K562 (cell line): ENCODE data around the gene BOLA3. TPM values are rescaled to one million over a fixed set of nuclear protein-coding genes. Genes with fewer than 3 reads are reported as not detected.

ENCODE experiments used
- MCM3 ChIP-seq: fragments of 450-650 bp; IDR thresholded peaks from 2 replicates; pipeline ENCODE4 v1.6.1; 2016
- MYNN ChIP-seq, 2 experiments: sonication (generic); formaldehyde crosslinking in 1 of 2; IDR thresholded peaks; 2 replicates each; pipeline versions ENCODE4 v1.5.0 to v1.6.1; 2016 to 2020; ENCODE audit warnings: antibody characterized with exemption in 1 of 2, missing genetic modification reagents in 1 of 2
- NFIC ChIP-seq: fragments of 450-650 bp; IDR thresholded peaks from 2 replicates; pipeline ENCODE4 v1.6.1; 2017; ENCODE audit warnings: mild to moderate bottlenecking, inconsistent platforms
- STAG1 ChIP-seq: sonication (generic); formaldehyde crosslinking; IDR thresholded peaks from 2 replicates; pipeline ENCODE4 v1.5.0; 2020; ENCODE audit warnings: missing genetic modification reagents, borderline replicate concordance
- ZNF124 ChIP-seq: sonication (generic); formaldehyde crosslinking; IDR thresholded peaks from 2 replicates; pipeline ENCODE4 v1.8.1; 2022; ENCODE audit warnings: missing genetic modification reagents
- ZNF436 ChIP-seq: fragments of 250-450, 450-650 bp; sonication (Bioruptor Pico); formaldehyde crosslinking; IDR thresholded peaks from 2 replicates; pipeline ENCODE4 v1.7.0; 2020; ENCODE audit warnings: mild to moderate bottlenecking
- ZNF668 ChIP-seq: fragments of 250-450 bp; sonication (Bioruptor Pico); IDR thresholded peaks from 2 replicates; pipeline ENCODE4 v1.8.0; 2022; ENCODE audit warnings: mild to moderate bottlenecking, inconsistent platforms
- ZNF699 ChIP-seq: fragments of 250-450 bp; sonication (Bioruptor Pico); IDR thresholded peaks from 2 replicates; pipeline ENCODE4 v1.8.0; 2021; ENCODE audit warnings: mild to moderate bottlenecking, moderate library complexity; ENCODE audit not compliant: insufficient replicate concordance
- polyA plus RNA-seq, 8 experiments: library from polyadenylated mRNA; depleted of rRNA in 4 of 8; stranded (reverse) in 5 of 8; unstranded in 3 of 8; fragments of >200 nt; fragmentation: Nextera tagmentation in 2 of 8; fragmentation: Illumina TruSeq in 1 of 8; extraction: Ambion mirVana in 2 of 8; extraction: Trizol in 1 of 8; gene quantifications; 2 replicates each; pipeline versions ENCODE4 v1.2.1 to v1.2.3, GENCODE V29; 2011 to 2014; ENCODE audit warnings: inconsistent platforms in 1 of 8, missing spikeins in 1 of 8
- total RNA-seq, 7 experiments: library from RNA; depleted of rRNA in 6 of 7; stranded (reverse); fragments of >200 nt in 6 of 7; fragmentation: Illumina TruSeq in 2 of 7; extraction: Trizol in 2 of 7; gene quantifications; 2 replicates each; pipeline versions ENCODE4 v1.2.1 to v1.2.3, GENCODE V29; 2011 to 2021; ENCODE audit warnings: low replicate concordance in 1 of 7
- TF ChIP-seq, protein P1 (sequence below): fragments of 250-450 bp; sonication (Bioruptor Pico); IDR thresholded peaks from 2 replicates; pipeline ENCODE4 v1.4.0; 2020
- TF ChIP-seq, protein P2 (sequence below): fragments of 250-450 bp; sonication (Bioruptor Pico); IDR thresholded peaks from 2 replicates; pipeline ENCODE4 v1.4.0; 2020; ENCODE audit warnings: mild to moderate bottlenecking, moderate library complexity, borderline replicate concordance
- TF ChIP-seq, protein P3 (sequence below): fragments of 250-450 bp; sonication (Bioruptor Pico); IDR thresholded peaks from 2 replicates; pipeline ENCODE4 v1.8.0; 2021; ENCODE audit warnings: borderline replicate concordance, mild to moderate bottlenecking, moderate library complexity; ENCODE audit not compliant: poor library complexity, severe bottlenecking
- TF ChIP-seq, protein P4 (sequence below): fragments of 250-450 bp; sonication (Bioruptor Pico); IDR thresholded peaks from 2 replicates; pipeline ENCODE4 v1.4.0; 2020; ENCODE audit warnings: borderline replicate concordance
- TF ChIP-seq, protein P5 (sequence below): fragments of 450-650 bp; IDR thresholded peaks from 2 replicates; pipeline ENCODE4 v1.6.1; 2016; ENCODE audit warnings: borderline replicate concordance

Gene BOLA3
- total and polyA plus RNA-seq, 9 of the 15 experiments (the other 6 are each of a cell fraction or from before 2014, with no cell fraction given), result 149 to 619 (median 255) TPM

DNA sequence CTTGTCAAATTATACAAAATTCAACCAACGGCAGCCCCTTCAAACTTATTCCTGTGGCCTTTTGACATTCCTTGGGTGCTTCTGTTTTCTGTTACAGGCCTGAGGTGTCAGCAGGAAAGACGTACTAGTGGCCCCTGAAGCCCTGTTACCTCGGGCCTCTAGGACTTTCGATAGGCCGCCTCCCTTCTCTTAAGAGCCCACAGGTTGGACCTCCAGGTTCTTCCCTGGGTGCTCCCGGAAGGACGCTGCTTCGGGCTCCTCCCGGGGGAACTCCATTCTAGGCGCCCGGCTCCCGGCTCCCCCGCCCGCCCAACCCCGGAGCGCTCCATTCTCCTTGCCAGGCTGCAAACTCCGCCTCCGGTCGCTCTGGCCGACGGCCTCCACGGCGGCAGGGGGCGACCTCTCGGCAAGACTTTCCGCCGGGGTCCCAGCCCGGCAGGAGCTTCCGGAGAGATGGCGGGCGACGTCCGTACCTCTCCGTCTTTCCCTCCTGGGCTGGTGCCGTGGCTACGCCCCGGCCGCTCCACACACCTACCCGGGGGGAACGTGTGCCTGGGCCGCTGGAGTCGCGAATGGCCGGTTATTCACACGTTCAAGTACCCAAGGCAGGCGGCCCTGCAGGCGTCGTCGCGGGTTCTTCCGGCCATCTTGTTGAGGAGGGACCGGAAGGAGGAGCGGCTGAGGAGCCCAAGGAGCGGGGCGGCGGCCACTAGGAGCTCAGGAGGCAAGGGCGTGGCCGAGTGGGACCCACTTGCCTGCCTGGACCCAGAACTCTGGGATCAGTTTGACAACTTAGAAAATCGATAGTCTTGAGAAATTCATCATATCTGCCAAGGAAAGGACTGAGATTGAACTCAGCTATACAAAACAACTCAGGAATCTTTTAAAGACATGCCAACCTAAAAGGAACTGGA is 27.5 kb downstream of the BOLA3 start (continued):
- TF ChIP-seq, protein P1, sequence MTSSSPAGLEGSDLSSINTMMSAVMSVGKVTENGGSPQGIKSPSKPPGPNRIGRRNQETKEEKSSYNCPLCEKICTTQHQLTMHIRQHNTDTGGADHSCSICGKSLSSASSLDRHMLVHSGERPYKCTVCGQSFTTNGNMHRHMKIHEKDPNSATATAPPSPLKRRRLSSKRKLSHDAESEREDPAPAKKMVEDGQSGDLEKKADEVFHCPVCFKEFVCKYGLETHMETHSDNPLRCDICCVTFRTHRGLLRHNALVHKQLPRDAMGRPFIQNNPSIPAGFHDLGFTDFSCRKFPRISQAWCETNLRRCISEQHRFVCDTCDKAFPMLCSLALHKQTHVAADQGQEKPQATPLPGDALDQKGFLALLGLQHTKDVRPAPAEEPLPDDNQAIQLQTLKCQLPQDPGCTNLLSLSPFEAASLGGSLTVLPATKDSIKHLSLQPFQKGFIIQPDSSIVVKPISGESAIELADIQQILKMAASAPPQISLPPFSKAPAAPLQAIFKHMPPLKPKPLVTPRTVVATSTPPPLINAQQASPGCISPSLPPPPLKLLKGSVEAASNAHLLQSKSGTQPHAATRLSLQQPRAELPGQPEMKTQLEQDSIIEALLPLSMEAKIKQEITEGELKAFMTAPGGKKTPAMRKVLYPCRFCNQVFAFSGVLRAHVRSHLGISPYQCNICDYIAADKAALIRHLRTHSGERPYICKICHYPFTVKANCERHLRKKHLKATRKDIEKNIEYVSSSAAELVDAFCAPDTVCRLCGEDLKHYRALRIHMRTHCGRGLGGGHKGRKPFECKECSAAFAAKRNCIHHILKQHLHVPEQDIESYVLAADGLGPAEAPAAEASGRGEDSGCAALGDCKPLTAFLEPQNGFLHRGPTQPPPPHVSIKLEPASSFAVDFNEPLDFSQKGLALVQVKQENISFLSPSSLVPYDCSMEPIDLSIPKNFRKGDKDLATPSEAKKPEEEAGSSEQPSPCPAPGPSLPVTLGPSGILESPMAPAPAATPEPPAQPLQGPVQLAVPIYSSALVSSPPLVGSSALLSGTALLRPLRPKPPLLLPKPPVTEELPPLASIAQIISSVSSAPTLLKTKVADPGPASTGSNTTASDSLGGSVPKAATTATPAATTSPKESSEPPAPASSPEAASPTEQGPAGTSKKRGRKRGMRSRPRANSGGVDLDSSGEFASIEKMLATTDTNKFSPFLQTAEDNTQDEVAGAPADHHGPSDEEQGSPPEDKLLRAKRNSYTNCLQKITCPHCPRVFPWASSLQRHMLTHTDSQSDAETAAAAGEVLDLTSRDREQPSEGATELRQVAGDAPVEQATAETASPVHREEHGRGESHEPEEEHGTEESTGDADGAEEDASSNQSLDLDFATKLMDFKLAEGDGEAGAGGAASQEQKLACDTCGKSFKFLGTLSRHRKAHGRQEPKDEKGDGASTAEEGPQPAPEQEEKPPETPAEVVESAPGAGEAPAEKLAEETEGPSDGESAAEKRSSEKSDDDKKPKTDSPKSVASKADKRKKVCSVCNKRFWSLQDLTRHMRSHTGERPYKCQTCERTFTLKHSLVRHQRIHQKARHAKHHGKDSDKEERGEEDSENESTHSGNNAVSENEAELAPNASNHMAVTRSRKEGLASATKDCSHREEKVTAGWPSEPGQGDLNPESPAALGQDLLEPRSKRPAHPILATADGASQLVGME, result peak; percentile 89
- TF ChIP-seq, protein P2, sequence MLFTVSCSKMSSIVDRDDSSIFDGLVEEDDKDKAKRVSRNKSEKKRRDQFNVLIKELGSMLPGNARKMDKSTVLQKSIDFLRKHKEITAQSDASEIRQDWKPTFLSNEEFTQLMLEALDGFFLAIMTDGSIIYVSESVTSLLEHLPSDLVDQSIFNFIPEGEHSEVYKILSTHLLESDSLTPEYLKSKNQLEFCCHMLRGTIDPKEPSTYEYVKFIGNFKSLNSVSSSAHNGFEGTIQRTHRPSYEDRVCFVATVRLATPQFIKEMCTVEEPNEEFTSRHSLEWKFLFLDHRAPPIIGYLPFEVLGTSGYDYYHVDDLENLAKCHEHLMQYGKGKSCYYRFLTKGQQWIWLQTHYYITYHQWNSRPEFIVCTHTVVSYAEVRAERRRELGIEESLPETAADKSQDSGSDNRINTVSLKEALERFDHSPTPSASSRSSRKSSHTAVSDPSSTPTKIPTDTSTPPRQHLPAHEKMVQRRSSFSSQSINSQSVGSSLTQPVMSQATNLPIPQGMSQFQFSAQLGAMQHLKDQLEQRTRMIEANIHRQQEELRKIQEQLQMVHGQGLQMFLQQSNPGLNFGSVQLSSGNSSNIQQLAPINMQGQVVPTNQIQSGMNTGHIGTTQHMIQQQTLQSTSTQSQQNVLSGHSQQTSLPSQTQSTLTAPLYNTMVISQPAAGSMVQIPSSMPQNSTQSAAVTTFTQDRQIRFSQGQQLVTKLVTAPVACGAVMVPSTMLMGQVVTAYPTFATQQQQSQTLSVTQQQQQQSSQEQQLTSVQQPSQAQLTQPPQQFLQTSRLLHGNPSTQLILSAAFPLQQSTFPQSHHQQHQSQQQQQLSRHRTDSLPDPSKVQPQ (CRISPR knock-in tag), result peak; percentile 67; the same call in 1 of the 2 replicates
- TF ChIP-seq MYNN (IDR thresholded peaks at IDR 0.05), result no peak
- TF ChIP-seq MYNN (CRISPR knock-in tag; IDR thresholded peaks at IDR 0.05), result no peak
- TF ChIP-seq, protein P3, sequence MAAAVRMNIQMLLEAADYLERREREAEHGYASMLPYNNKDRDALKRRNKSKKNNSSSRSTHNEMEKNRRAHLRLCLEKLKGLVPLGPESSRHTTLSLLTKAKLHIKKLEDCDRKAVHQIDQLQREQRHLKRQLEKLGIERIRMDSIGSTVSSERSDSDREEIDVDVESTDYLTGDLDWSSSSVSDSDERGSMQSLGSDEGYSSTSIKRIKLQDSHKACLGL (CRISPR knock-in tag), result no peak
- no peak for TF ChIP-seq STAG1
- TF ChIP-seq, protein P4, sequence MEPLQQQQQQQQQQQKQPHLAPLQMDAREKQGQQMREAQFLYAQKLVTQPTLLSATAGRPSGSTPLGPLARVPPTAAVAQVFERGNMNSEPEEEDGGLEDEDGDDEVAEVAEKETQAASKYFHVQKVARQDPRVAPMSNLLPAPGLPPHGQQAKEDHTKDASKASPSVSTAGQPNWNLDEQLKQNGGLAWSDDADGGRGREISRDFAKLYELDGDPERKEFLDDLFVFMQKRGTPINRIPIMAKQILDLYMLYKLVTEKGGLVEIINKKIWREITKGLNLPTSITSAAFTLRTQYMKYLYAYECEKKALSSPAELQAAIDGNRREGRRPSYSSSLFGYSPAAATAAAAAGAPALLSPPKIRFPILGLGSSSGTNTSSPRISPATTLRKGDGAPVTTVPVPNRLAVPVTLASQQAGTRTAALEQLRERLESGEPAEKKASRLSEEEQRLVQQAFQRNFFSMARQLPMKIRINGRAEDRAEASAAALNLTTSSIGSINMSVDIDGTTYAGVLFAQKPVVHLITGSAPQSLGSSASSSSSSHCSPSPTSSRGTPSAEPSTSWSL (CRISPR knock-in tag), result 0 out of 2 replicates have a peak, but pooled peaks have one; percentile 49
- TF ChIP-seq NFIC, result peak; percentile 40; the same call in 1 of the 2 replicates
- no peak for TF ChIP-seq MCM3
- TF ChIP-seq, protein P5, sequence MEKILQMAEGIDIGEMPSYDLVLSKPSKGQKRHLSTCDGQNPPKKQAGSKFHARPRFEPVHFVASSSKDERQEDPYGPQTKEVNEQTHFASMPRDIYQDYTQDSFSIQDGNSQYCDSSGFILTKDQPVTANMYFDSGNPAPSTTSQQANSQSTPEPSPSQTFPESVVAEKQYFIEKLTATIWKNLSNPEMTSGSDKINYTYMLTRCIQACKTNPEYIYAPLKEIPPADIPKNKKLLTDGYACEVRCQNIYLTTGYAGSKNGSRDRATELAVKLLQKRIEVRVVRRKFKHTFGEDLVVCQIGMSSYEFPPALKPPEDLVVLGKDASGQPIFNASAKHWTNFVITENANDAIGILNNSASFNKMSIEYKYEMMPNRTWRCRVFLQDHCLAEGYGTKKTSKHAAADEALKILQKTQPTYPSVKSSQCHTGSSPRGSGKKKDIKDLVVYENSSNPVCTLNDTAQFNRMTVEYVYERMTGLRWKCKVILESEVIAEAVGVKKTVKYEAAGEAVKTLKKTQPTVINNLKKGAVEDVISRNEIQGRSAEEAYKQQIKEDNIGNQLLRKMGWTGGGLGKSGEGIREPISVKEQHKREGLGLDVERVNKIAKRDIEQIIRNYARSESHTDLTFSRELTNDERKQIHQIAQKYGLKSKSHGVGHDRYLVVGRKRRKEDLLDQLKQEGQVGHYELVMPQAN, result 0 out of 2 replicates have a peak, but pooled peaks have one; percentile 41
- TF ChIP-seq ZNF436, result no peak
- TF ChIP-seq ZNF124 (CRISPR knock-in tag), result no peak
- no peak for TF ChIP-seq ZNF699
- no peak for TF ChIP-seq ZNF668 (CRISPR knock-in tag)
